ENCODE results near the gene KCNMB4. TPM values are rescaled to one million over a fixed set of nuclear protein-coding genes. Genes with fewer than 3 reads are reported as not detected.

Gene KCNMB4
- total RNA-seq, 6 experiments from 2014 or later, result 0.16 to 1.1 (median 0.22) TPM

- no peaks in the 10 kb centered on the region for H3K36me3 Mint-ChIP-seq (ENCODE audit: low read depth)
- DNase-seq, result no peak
- 0 out of 2 replicates have a peak, but pooled peaks cover 4% of the 10 kb centered on the region for H3K27me3 Mint-ChIP-seq (ENCODE audit: insufficient read depth)
- no peak overlapping the region for H3K27ac Mint-ChIP-seq
- H3K4me1 Mint-ChIP-seq (ENCODE audit: low read depth), result no peaks in the 10 kb centered on the region
- H3K4me3 Mint-ChIP-seq, result no peak overlapping the region
- peaks cover 10% of the 10 kb centered on the region; the same call in 1 of the 2 replicates for H3K9me3 Mint-ChIP-seq
- TF ChIP-seq CTCF (IDR thresholded peaks at IDR 0.05), result no peak
These were observed 83.8 kb downstream of the KCNMB4 start for GRCh38 chr12:70449753-70450341.

GRCh38 chr12:70451528-70451927, 85.4 kb downstream of the KCNMB4 start:
- Mint-ChIP-seq H3K36me3 (ENCODE audit: low read depth) (no peaks in the 10 kb centered on the region), H3K4me3 (no peak overlapping the region), H3K9me3 (peaks cover 10% of the 10 kb centered on the region), H3K4me1 (ENCODE audit: low read depth) (no peaks in the 10 kb centered on the region), H3K27ac (no peak overlapping the region), H3K27me3 (ENCODE audit: insufficient read depth) (peaks cover 5% of the 10 kb centered on the region; the same call in 1 of the 2 replicates)
- DNase-seq, result no peak
- TF ChIP-seq CTCF (IDR thresholded peaks at IDR 0.05), result no peak

- no peaks in the 10 kb centered on the region for H3K36me3 Mint-ChIP-seq (ENCODE audit: low read depth)
- no peak for TF ChIP-seq CTCF (IDR thresholded peaks at IDR 0.05)
These were observed 90.9 kb downstream of the KCNMB4 start for GRCh38 chr12:70456953-70457352.

GRCh38 chr12:70459786-70460185, 93.7 kb downstream of the KCNMB4 start:
- Mint-ChIP-seq H3K9me3 (peaks cover 17% of the 10 kb centered on the region), H3K4me1 (ENCODE audit: low read depth) (no peaks in the 10 kb centered on the region)

More at GRCh38 chr12:70456953-70457352, 90.9 kb downstream of the KCNMB4 start:
- DNase-seq, result no peak
- H3K27ac Mint-ChIP-seq, result no peak overlapping the region
- H3K4me1 Mint-ChIP-seq (ENCODE audit: low read depth), result no peaks in the 10 kb centered on the region
- peaks cover 3% of the 10 kb centered on the region; the same call in 1 of the 2 replicates for H3K27me3 Mint-ChIP-seq (ENCODE audit: insufficient read depth)
- no peak overlapping the region for H3K4me3 Mint-ChIP-seq
- peaks cover 2% of the 10 kb centered on the region for H3K9me3 Mint-ChIP-seq

GRCh38 chr12:70463997-70464396, 97.9 kb downstream of the KCNMB4 start:
- Mint-ChIP-seq H3K27me3 (ENCODE audit: insufficient read depth) (no peaks in the 10 kb centered on the region; the same call in 1 of the 2 replicates), H3K9me3 (peaks cover 17% of the 10 kb centered on the region), H3K4me1 (ENCODE audit: low read depth) (no peaks in the 10 kb centered on the region), H3K36me3 (ENCODE audit: low read depth) (no peaks in the 10 kb centered on the region), H3K4me3 (no peak overlapping the region), H3K27ac (no peak overlapping the region)
- no peak for TF ChIP-seq CTCF (IDR thresholded peaks at IDR 0.05)
- no peak for DNase-seq

More at GRCh38 chr12:70459786-70460185, 93.7 kb downstream of the KCNMB4 start:
- Mint-ChIP-seq H3K27me3 (ENCODE audit: insufficient read depth) (peaks cover 3% of the 10 kb centered on the region; the same call in 1 of the 2 replicates), H3K27ac (no peak overlapping the region), H3K4me3 (no peak overlapping the region), H3K36me3 (ENCODE audit: low read depth) (no peaks in the 10 kb centered on the region)
- DNase-seq, result no peak
- no peak for TF ChIP-seq CTCF (IDR thresholded peaks at IDR 0.05)
